ENCODE measurements around the gene WFDC10A.

GRCh38 chr20:45593498-45593897 lies 36.0 kb upstream of the WFDC10A start:
- no peak for TF ChIP-seq EZH2 (IDR thresholded peaks at IDR 0.05; ENCODE audit: insufficient read depth, poor library complexity, severe bottlenecking)
- TF ChIP-seq EZH2phosphoT487 (IDR thresholded peaks at IDR 0.05; ENCODE audit: insufficient read depth, low read depth): no peak
